Measurements from ENCODE around the gene RPS29.
"Not testable (repeated sequence)": the region's sequence is repeated elsewhere in the genome, so short reads cannot be mapped to it uniquely, and the experiment has no call there.

RPS29 gene

DNA sequence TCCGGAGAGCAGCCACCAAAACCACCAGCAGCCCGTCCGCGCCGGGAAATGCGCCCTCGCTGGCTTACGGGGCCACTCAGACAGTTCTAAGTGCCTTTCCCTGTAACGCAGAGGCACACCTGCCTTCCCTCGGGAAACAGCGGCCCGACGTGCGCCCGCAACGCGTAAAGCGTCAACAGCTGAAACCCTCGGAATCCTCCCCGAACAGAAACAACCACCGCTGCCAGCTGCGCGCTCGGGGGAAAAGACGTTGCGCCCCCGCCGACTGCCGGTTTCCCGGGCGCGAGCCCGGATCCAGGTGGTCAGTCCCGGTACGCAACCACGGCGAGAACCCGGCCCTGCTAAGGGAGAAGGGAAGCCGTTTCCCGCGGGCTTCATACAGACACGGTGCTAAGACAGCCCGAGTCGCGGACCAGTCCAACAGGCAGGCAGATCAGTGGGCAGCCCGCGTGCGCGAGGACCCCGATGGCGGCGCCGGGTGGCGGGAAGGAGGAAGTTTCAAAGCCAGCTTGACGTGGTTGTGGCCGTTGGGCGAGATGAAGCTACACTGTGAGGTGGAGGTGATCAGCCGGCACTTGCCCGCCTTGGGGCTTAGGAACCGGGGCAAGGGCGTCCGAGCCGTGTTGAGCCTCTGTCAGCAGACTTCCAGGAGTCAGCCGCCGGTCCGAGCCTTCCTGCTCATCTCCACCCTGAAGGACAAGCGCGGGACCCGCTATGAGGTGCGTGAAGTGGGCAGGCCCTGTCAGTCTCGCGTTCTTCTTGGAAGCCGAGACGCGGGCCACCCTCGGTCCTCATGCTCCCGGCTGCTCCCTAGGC lies 12.5 kb upstream of the RPS29 start, which contains the start of gene LRR1:
Gene LRR1 (plus strand): TSS at position 456 of the 816 bp plus-strand sequence. CDS start 81 bp downstream, at position 537.
- peak; percentile 83 for DNase-seq (ENCODE audit: low spot score)

DNA sequence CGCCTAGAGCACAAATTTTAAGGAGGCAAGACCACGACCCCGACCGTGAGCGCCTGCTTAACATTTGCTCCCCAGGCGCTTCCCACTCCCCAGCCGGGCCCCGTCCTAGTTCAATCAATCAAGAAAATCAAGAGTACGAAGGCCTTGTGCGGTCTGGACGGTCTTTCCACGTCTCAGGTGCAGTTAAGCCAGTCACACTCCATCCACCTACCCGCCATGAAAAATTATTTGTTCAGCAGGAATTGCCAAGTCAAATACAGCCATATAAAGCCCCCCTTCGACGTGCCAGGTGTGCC lies 12.0 kb upstream of the RPS29 start:
- DNase-seq (ENCODE audit: low spot score), result no peak

DNA sequence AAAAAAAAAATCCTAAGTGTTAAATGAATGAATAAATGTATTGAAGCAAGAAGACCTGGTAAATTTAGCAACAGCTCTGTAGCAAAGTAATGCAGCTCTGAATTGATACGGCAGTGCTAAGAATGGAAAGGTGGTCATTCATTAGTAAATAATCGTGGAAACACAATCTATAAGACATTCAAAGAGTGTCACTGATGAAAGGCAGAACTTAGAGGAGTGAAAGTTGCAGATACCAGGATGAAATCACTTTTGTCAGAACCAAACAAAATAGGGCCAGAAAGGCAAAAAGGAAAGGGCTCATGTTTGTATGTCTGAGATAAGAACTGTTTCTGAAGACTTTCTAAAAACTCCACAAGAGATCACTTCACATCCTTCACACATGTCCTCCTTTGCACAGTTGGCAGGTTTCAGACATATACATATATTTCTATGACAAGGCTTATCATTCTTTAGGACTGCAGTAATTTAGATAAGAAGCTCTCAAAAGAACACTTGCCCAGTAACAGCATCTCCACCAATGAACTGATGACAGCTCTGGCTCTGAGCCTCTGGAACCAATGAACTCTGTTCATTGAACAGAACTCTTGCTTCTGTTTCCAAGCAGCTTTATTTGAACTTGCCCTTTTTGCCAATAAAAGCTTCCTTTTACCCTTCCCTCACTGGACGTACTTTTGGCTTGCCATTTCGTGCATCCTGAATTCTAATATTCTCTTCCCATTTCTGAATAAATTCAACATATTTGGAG lies 8.3 kb upstream of the RPS29 start:
- no peak for DNase-seq (ENCODE audit: low spot score)

DNA sequence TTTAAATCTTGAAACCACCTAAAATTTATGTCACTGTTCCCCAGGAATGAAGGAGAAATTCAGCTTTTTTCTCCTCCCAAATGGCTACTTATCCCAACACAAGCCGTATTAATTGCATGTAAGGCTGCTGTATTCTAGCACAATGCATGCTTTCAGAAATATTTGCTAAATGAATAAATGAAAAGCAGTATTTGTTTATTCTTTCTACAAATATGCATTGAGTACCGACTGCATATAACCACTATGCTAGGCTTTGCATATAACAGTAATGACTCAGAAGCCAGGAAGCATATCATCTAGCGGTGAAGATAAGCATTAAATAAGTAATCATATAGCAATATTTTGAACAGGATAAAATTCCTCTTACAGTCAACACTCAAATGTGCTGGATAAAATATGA lies 6.8 kb upstream of the RPS29 start:
- DNase-seq (ENCODE audit: low spot score), result no peak

DNA sequence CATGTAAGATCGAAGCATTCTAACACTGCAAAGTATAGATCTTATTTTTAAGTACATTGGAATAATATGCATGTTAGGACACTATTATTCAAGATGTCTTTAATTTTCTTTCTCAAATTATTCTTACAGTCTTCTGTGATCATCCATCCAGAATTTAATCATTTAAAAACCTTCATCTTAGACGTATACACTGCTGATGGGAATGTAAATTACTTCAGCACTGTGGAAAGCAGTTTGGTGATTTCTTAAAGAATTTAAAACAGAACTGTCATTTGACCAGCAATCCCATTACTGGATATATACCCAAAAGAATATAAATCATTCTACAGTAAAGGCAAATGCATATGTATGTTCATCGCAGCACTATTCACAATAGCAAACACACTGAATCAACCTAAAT lies 3.2 kb upstream of the RPS29 start:
- no peak for DNase-seq (ENCODE audit: low spot score)

DNA sequence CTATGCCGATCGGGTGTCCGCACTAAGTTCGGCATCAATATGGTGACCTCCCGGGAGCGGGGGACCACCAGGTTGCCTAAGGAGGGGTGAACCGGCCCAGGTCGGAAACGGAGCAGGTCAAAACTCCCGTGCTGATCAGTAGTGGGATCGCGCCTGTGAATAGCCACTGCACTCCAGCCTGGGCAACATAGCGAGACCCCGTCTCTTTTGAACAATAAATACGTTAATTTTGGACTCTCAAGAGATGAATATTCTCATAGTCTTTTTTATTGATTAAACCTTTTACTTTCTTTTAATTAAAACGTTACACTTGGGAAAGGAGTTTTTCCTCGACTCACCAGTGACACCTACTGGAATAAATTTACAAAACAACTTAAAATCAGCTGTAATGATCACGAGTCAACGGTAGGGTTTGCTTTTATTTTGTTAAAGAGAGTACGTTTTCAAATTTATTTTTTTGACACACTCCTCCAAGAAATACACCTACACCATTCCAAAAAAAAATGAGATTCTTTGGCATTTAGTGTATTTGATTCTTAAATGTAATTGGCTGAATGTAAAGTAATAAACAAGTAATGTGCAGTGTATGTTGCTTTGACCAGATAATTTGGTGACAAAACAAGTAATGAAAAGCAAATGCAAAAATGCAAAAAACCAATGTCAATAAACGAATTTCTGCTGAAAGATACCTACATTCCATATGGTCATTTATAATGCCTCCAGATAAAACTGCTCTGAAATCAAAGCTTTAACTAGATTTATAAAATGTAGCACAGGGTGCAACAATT lies 687 bp upstream of the RPS29 start:
- peak; percentile 76 for DNase-seq (ENCODE audit: low spot score)

DNA sequence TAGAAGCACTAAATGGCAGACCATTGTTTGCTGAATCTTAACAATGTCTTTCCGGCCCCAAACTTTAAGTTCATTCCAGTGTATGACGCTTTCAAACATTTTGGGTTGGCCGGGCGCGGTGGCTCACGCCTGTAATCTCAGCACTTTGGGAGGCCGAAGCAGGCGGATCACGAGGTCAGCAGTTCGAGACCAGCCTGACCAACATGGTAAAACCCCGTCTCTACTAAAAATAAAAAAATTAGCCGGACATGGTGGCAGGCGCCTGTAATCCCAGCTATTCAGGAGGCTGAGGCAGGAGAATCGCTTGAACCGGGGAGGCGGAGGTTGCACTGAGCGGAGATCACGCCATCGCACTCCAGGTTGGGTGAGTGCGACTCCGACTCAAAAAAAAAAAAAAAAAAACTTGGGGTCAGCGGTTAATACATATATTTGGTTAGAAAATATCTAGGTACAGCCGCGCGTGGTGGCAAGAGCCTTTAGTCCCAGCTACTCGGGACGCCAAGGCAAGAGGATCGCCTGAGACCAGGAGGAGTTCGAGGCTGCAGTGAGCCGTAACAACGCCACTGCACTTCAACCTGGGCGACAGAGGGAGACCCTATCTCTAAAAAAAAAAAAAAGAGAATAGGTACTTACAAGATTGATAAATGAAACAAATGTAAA lies 1.1 kb downstream of the RPS29 start:
- DNase-seq (ENCODE audit: low spot score), result not testable (repeated sequence)

DNA sequence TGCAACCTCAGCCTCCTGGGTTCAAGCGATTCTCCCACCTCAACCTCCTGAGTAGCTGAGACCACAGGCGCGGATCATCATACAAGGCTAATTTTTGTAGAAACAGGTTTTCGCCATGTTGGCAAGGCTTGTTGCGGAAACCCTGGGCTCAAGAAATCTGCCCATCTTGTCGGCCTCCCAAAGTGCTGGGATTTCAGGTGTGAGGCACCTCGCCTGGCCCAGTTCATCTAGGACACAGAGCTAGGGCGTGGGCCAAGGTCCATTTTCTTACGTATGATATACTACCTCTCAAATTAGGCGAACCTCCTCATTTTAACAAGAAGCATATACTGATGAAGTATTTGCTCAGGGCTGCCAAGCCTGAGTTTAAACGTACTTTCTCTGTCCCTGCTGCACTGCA lies 2.1 kb downstream of the RPS29 start:
- DNase-seq (ENCODE audit: low spot score), result no peak

DNA sequence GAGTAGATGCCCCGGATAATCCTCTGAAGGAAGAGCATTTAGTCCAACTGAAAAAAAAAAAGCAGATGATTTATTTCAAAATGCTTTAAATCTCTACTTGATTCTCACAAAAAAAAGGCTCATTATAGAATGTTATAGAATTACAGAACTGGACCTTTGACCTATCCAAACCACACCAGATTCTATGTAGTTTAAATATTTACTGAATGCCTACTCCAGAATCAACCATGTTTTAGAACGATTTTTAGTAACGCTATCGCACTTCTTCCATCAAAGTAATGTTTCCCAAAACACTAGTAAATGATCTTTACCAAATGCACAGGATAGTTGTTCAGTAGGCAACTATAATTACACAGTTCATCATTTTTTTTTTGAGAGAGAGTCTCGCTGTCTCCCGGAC lies 2.6 kb downstream of the RPS29 start:
- DNase-seq (ENCODE audit: low spot score), result no peak

DNA sequence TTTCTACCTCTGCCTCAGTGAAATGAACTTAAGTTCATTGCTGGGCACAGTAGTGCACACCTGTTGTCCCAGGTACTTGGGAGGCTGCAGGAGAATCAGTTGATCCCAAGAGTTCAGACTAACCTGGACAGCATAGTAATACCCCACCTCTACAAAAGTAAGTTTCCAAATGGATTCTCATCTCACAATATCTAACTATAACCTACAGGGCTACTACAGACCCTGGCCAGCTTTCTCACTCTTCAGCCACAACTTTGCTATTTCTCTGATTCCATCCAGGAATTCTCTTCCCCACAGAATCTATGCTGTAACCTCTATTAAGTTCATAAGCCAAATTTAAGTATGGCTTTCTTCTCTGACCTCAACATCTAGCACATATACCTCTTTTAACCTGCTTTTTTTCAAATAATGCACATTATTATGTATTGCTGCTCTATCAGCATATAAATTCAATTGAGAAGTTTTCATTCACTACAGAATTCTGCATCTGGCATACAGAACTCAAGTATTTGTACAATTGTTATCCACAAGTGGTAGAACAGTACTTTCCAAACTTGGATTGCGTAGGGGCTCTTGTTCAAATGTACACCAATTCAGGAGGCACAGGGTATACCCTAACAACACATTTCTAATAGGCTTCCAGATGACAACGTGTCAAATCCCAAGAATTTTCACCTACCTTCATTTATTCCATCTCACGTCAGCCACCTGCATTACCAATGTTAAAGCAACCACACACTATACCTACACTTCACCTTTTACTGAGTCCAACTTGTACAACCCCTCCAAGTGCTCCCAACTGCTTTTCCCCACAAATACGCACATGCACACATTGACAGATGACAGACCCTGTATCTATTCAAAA lies 3.8 kb downstream of the RPS29 start:
- no peak for DNase-seq (ENCODE audit: low spot score)

DNA sequence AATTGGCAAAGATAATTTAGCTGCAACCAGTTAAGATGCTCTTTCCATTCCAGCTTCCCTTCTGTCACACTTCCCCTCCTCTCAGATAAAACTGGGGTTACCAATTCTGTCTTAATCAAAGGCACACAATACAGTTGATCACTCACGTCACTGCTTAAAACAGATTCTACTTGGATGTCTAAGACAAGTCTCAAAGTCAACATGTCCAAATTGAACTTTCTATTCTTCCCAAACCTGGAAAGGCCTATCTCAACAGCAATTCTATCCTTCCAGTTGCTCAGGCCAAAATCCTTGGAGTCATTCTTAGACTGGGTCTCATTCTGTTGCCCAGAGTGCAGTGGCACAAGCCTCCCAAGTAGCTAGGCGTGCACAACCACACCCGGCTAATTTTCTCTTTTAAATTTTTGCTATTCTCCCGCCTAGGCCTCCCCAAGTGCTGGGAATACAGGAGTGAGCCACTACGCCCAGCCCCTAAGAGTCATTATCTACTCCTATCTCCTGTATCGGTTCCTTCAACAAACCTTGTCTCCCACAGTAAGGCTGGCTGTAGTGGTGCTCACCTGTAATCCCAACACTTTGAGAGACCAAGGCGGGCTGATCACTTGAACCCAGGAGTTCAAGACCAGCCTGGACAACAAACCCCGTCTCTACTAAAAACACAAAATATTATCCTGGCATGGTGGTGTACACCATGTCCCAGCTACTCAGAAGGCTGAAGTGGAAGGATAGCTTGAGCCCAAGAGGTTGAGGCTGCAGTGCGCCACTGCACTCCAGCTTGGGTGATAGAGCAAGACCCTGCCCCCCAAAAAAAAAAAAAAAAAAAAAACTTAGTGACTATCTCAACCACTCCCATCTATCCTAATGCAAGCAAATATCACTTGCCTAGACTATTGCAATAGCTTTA lies 4.7 kb downstream of the RPS29 start:
- DNase-seq (ENCODE audit: low spot score), result no peak

DNA sequence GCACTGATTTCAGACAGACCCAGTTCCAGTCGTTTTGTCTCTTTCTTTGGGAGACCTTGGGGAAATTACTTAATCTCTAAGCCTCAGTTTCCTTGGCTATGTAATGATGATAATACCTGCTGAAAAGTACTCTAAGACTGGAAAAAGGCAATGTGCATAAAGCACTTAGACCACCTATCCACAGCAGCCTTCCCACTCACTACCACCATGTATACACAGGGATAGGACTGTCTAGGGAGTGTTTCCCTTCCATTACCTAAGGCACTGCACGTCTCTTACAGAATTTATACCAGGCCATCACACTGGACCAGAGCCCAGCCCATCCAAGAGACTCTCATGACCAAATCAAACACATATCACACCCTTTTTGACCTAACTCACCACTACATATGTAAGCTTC lies 6.3 kb downstream of the RPS29 start:
- DNase-seq (ENCODE audit: low spot score), result no peak

DNA sequence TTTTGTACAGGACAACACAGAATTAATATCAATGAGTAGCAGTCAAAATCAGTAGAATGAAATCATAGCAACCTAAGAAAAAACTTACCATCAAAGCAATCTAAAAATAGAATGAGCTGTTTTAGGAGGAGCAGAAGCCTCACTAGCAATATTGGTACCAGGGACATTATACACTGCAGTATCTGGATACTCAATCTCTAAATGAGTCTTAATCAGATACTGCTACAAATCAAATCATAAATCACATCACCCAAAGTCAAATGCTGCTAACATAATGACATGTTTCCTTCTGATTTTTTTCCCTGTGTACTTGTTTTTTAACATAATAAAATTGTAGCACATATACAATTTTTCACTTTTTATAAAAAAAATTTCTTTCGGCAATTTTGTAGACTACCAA lies 8.0 kb downstream of the RPS29 start:
- peak; percentile 69 for DNase-seq (ENCODE audit: low spot score)

DNA sequence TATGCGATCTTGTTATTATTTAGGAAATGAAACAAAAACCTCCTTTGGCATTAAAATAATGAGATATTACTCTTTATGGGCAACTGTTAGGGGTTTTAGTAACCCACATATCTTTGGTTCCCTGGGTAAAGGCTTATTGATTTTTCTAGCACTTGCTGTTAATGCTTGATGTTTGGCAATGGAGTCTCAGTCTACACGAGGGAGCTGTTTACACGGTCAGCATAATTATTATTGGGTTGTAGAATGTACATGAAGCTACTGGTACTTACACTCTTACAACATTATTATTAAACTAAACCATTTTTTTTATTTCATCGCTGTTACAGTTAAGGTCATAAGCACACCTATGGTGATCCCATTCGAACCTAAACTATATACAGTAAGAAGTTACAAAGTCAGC lies 12.1 kb downstream of the RPS29 start:
- no peak for DNase-seq (ENCODE audit: low spot score)

DNA sequence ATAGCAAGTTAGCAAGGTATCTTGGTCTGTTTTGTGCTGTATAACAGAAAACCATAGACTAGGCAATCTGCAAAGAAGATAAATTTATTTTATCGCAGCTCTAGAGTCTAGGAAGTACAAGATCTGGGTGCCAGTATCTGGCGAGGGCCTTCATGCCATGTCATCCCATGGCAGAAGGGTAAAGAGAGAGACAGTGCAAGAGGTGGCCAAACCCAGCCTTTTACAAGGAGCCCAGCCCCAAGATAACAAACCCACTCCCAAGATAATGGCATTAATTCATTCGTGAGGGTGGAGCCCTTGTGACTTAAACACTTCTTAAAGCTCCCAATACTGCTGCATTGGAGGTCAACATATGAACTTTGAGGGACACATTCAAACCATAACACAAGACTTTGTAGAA lies 16.9 kb downstream of the RPS29 start:
- no peak for DNase-seq (ENCODE audit: low spot score)

DNA sequence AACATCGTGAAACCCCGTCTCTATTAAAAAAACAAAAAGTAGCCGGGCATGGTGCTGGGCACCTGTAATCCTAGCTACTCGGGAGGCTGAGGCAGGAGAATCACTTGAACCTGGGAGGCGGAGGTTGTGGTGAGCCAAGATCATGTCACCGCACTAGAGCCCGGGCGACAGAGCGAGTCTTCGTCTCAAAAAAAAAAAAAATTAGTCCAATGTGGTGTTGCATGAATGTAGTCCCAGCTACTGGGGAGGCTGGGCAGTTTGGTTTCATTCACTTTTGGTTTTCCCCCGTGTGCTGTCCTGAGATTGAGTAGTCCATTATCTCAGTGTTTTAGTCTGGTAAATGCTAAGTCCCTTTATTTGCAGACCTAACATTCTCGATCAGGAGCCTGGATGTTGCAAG lies 19.5 kb downstream of the RPS29 start:
- DNase-seq (ENCODE audit: low spot score), result no peak

DNA sequence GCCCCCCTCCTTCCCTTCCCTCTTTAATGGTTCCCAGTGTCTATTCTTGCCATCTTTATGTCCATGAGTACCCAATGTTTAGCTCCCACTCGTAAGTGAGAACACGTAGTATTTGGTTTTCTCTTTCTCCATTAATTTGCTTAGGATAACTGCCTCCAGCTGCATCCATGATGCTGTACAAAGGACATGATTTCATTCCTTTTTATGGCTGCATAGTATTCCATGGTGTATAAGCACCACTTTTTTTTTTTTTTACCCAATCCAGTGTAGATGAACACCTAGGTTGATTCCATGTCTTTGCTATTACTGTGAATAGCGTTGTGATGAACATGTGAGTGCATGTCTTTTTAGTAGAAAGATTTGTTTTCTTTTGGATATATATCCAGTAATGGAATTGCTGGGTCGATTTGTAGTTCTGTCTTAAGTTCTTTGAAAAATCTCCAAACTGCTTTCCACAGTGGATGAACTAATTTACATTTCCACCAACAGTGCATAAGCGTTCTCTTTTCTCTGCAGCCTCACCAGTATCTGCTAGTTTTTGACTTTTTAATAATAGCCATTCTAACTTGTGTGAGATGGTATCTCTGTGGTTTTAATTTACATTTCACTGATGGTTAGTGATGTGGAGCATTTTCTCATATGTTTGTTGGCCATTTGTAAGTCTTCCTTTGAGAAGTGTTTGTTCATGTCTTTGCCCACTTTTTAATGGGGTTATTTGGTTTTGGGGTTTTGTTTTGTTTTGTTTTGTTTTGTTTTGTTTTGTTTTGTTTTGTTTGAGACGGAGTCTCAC lies 26.0 kb downstream of the RPS29 start:
- no peak for DNase-seq (ENCODE audit: low spot score)

DNA sequence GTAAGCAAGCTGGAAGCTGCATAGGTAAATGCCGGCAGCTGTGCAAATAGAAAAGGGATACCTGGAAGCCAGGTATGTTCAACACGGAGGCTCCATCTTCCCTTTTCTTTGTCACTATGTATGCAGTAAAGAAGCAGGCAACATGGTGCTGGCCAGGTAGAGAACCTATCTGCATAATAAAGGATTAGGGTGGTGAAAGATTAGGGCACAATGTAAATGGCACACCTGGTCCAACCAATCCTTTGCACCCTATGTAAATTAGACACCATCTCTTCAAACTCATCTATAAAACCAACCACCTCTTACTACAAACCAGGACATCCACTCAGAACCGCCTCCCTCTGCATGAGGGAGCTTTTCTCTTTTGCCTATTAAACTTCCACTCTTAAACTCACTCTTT lies 32.3 kb downstream of the RPS29 start:
- no peak for DNase-seq (ENCODE audit: low spot score)

DNA sequence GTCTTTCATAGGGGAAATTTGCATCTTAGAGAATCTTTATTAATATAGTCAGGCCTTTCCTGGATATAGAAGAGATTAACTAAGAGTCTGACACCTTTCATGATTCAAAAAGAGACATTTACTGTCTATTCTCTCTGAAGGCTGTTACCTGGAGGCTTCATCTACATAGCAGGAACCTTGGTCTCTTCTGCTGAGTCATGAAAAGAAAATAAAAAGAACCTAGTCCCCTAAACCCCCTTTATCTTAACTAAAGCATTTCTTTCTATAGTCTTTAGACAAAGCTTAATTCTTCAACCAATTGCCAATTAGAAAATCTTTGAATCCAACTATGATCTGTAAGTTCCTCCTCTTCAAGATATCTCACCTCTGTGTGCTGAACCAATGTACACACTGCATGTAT lies 33.1 kb downstream of the RPS29 start:
- DNase-seq (ENCODE audit: low spot score), result no peak
